NB4 (cell line): ENCODE data around the gene ZBTB7C.

ENCODE experiments used
- DNase-seq: peaks from one replicate; pipeline ENCODE4 v3.0.0; 2010; ENCODE audit warnings: low read depth
- H3K4me3 ChIP-seq: one replicate; pipeline ENCODE4 v1.5.1; 2011; ENCODE audit warnings: mild to moderate bottlenecking, low read depth, low read length, moderate library complexity
- MAX ChIP-seq: IDR thresholded peaks from 2 replicates; pipeline ENCODE4 v1.6.1; 2011; ENCODE audit warnings: low read depth, low read length
- MYC ChIP-seq: IDR thresholded peaks from 2 replicates; pipeline ENCODE4 v1.6.1; 2011; ENCODE audit warnings: low read depth, low read length
- POLR2A ChIP-seq: IDR thresholded peaks from 2 replicates; pipeline ENCODE4 v1.6.1; 2011; ENCODE audit warnings: mild to moderate bottlenecking; ENCODE audit not compliant: insufficient read length; ENCODE audit errors: extremely low read depth
- TF ChIP-seq, protein P1 (sequence below): IDR thresholded peaks from one replicate; pipeline ENCODE4 v1.5.1; 2012; ENCODE audit warnings: low read depth, low read length

The ZBTB7C gene

GRCh38 chr18:48136051-48136826 lies 272.9 kb downstream of the ZBTB7C start:
- TF ChIP-seq MAX (no peak), POLR2A (no peak), MYC (no peak)
- TF ChIP-seq, protein P1, sequence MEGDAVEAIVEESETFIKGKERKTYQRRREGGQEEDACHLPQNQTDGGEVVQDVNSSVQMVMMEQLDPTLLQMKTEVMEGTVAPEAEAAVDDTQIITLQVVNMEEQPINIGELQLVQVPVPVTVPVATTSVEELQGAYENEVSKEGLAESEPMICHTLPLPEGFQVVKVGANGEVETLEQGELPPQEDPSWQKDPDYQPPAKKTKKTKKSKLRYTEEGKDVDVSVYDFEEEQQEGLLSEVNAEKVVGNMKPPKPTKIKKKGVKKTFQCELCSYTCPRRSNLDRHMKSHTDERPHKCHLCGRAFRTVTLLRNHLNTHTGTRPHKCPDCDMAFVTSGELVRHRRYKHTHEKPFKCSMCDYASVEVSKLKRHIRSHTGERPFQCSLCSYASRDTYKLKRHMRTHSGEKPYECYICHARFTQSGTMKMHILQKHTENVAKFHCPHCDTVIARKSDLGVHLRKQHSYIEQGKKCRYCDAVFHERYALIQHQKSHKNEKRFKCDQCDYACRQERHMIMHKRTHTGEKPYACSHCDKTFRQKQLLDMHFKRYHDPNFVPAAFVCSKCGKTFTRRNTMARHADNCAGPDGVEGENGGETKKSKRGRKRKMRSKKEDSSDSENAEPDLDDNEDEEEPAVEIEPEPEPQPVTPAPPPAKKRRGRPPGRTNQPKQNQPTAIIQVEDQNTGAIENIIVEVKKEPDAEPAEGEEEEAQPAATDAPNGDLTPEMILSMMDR, result no peak
- peak overlapping the region; percentile 17 for H3K4me3 ChIP-seq
- no peak for DNase-seq

DNA sequence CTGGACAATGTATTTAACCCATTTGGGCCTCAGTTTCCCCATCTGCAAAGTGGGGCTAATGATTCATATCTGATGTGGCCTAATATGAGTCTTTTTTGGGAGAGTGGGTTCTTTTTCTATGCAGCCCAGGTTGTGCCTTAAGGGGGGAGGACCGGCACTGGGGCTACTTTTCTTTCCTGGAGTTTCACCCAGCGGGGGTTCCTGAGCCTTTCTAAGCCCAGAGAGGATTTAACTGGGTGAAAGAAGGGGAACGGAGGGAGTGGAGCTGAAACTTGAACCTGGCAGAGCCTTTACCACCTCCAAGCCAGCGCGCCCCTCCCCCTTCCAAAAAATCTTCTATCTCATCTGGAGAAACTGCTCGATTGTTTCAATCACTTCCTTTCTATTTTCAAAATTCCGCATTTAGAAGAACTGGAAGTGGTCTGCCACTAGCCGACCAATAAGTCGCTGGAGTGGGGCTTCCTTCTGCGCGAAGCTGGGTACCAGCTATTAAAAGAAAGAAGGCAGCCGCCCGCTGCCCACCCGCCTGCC lies 273.7 kb downstream of the ZBTB7C start:
- no peak for DNase-seq
- TF ChIP-seq, protein P1, result no peak
- TF ChIP-seq POLR2A, result no peak
- TF ChIP-seq MYC, result no peak
- TF ChIP-seq MAX, result no peak
- H3K4me3 ChIP-seq, result no peak overlapping the region

DNA sequence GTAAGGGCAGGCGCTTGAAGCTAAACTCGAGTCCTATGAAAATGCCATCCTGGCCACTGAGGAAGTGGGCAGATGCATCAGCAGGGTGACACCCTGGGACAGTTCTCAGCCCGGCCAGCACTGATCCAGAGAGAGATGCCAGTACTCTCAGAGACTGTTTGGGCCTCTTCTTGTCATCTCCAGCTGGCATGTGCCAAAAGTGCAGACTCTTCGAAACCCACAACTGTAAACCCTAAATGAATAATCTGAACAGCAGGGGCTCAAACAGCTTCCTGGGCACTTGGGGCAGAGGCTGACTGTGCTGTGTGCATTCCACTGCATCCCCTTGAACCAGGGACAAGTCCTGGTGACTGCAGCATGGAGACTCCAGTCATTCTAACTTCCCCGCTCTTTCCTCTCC lies 274.6 kb downstream of the ZBTB7C start:
- no peak for DNase-seq
- no peak overlapping the region for H3K4me3 ChIP-seq
- TF ChIP-seq POLR2A (no peak), MAX (no peak), MYC (no peak)
- TF ChIP-seq, protein P1, result no peak

DNA sequence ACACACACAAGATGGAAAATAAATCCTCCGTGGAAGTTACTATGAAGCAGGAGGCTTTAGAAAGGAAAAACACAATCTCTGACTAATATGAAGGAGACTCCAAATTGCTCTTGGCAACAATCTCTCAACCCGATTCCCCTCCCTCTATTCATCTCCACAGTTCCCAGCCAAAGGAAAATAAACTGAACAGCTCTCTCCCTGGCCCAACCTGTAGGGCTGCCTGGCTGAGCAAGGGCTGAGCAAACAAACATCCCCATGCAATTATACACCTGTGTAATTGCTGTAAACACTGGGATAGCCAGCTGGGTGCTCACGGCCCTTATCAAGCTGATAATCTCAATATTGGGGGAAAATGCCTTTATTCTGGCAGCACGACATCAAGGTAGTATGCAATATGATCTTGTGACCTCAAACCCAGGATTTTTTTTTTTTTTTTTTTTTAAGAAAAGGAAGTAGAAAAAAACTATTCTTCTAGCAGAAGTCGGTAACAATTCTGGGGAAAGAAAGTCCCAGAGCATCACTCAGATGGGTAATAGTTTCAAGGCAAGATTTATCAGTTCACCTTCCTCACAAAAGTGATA lies 275.4 kb downstream of the ZBTB7C start:
- no peak for DNase-seq
- no peak overlapping the region for H3K4me3 ChIP-seq
- TF ChIP-seq MYC (no peak), POLR2A (no peak), MAX (no peak)
- TF ChIP-seq, protein P1, result no peak

GRCh38 chr18:48132797-48133655 lies 276.2 kb downstream of the ZBTB7C start:
- DNase-seq, result no peak
- H3K4me3 ChIP-seq, result no peak overlapping the region
- no peak for TF ChIP-seq POLR2A
- TF ChIP-seq, protein P1, result no peak
